LNCaP clone FGC (cell line): ENCODE measurements around the gene CHURC1.

Experiments
- DNase-seq: peaks from one replicate; pipeline ENCODE4 v3.0.0-alpha.2; 2011; ENCODE audit warnings: low read depth
- H3K4me3 ChIP-seq: 2 replicates; pipeline ENCODE4 v1.5.1; 2011; ENCODE audit warnings: mild to moderate bottlenecking, low read depth, low read length, control low read depth
- TF ChIP-seq, protein P1 (sequence below): IDR thresholded peaks from 2 replicates; pipeline ENCODE4 v1.5.1; 2012; ENCODE audit warnings: mild to moderate bottlenecking; ENCODE audit not compliant: control insufficient read depth, insufficient read depth; ENCODE audit errors: extremely low read depth

The CHURC1 gene

GRCh38 chr14:64965356-64966000 lies 51.2 kb downstream of the CHURC1 start:
- no peak for DNase-seq
- H3K4me3 ChIP-seq, result no peak overlapping the region

GRCh38 chr14:64966976-64967375 lies 52.7 kb downstream of the CHURC1 start:
- TF ChIP-seq, protein P1, sequence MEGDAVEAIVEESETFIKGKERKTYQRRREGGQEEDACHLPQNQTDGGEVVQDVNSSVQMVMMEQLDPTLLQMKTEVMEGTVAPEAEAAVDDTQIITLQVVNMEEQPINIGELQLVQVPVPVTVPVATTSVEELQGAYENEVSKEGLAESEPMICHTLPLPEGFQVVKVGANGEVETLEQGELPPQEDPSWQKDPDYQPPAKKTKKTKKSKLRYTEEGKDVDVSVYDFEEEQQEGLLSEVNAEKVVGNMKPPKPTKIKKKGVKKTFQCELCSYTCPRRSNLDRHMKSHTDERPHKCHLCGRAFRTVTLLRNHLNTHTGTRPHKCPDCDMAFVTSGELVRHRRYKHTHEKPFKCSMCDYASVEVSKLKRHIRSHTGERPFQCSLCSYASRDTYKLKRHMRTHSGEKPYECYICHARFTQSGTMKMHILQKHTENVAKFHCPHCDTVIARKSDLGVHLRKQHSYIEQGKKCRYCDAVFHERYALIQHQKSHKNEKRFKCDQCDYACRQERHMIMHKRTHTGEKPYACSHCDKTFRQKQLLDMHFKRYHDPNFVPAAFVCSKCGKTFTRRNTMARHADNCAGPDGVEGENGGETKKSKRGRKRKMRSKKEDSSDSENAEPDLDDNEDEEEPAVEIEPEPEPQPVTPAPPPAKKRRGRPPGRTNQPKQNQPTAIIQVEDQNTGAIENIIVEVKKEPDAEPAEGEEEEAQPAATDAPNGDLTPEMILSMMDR, result no peak

More at GRCh38 chr14:64965356-64966000, 51.2 kb downstream of the CHURC1 start:
- TF ChIP-seq, protein P1, result no peak

GRCh38 chr14:64968167-64968566 lies 53.9 kb downstream of the CHURC1 start:
- no peak for DNase-seq
- no peak overlapping the region for H3K4me3 ChIP-seq
- TF ChIP-seq, protein P1, result no peak

More at GRCh38 chr14:64966976-64967375, 52.7 kb downstream of the CHURC1 start:
- no peak overlapping the region for H3K4me3 ChIP-seq
- DNase-seq, result peak; percentile 80

- TF ChIP-seq, protein P1, result no peak
- DNase-seq, result no peak
- H3K4me3 ChIP-seq, result no peak overlapping the region
Observed at GRCh38 chr14:64968651-64969050, 54.4 kb downstream of the CHURC1 start.

GRCh38 chr14:64970041-64970440 lies 55.8 kb downstream of the CHURC1 start:
- no peak overlapping the region for H3K4me3 ChIP-seq
- TF ChIP-seq, protein P1, result no peak
- DNase-seq, result no peak

DNA sequence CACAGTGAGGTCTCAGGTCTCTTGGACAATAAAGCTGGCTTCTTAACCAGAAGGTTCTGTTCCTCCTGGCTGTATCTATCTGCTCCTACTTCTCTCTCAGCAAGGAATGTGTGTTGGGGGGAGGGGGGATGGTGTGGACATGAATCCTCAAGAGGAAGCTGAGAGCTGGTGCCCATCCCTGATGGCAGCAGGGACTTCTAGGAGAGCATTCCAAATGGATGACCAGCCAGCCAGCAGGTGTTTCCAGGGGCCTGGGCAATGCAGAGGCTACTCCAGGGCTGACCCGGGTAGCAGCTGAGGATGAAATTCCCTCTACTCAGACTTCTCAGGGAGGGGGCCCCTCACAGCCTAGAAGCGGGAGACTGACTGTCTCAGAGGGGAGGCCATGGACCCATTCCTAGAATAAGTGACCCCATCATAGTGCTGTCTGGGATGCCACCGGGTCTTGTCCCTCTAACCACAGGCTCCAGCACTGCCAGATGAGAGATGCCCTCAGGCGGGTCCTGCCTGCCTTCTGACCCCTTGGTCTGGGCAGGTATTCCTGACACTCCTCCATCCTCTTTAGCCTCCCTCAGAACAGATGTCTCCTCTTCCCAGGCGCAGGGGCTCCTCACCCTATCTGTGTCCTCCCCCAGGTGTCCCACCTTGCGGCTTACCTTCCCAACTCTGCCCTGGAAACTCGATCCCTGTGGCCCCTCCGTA lies 56.7 kb downstream of the CHURC1 start:
- DNase-seq, result no peak
- TF ChIP-seq, protein P1, result no peak
- H3K4me3 ChIP-seq, result peak overlapping the region; percentile 55
